Transverse colon (tissue), 4 donors: ENCODE data around the gene POLR2L. TPM values are rescaled to one million over a fixed set of nuclear protein-coding genes. Genes with fewer than 3 reads are reported as not detected.

Experiments used
- DNase-seq: peaks from one replicate; pipeline ENCODE4 v3.0.0-alpha.2; 2019
- H3K27ac ChIP-seq, 4 donors: fragments of 200-600 bp; sonication (generic); 2 replicates each; pipeline ENCODE4 v1.5.1; 2016 to 2018; ENCODE audit warnings: inconsistent platforms in 4 of 4
- H3K27me3 ChIP-seq: fragments of 200-600 bp; sonication (generic); 2 replicates; pipeline ENCODE4 v1.5.1; 2017; ENCODE audit warnings: inconsistent platforms
- H3K36me3 ChIP-seq, 4 donors: fragments of 200-600 bp; sonication (generic); 2 replicates each; pipeline ENCODE4 v1.5.1; 2017 to 2019; ENCODE audit warnings: inconsistent platforms in 4 of 4
- H3K4me1 ChIP-seq, 4 donors: fragments of 200-600 bp; sonication (generic); 2 replicates each; pipeline ENCODE4 v1.5.1; 2017 to 2020; ENCODE audit warnings: inconsistent platforms in 4 of 4
- H3K4me3 ChIP-seq, 4 donors: fragments of 200-600 bp; sonication (generic); 1 replicate in 1 of 4; 2 replicates in 3 of 4; pipeline versions ENCODE4 v1.5.1 to v1.6.1; 2017 to 2019; ENCODE audit warnings: inconsistent platforms in 4 of 4
- H3K9me3 ChIP-seq, 2 donors: fragments of 200-600 bp; sonication (generic); 2 replicates each; pipeline ENCODE4 v1.5.1; 2017 to 2019; ENCODE audit warnings: inconsistent platforms in 2 of 2
- EP300 ChIP-seq: sonication (generic); formaldehyde crosslinking; IDR thresholded peaks from one replicate; pipeline ENCODE4 v1.6.1; 2017; ENCODE audit warnings: antibody characterized with exemption, low read depth
- POLR2A ChIP-seq: fragments of 450-650 bp; IDR thresholded peaks from one replicate; pipeline ENCODE4 v1.6.1; 2016; ENCODE audit warnings: antibody characterized with exemption, mild to moderate bottlenecking, moderate library complexity
- POLR2AphosphoS5 ChIP-seq, 3 donors: sonication (generic); formaldehyde crosslinking; IDR thresholded peaks; one replicate each; pipeline ENCODE4 v1.6.1; 2016; ENCODE audit warnings: antibody characterized with exemption in 3 of 3
- WGBS, 2 donors: methylation state at CpG; one replicate each; pipeline ENCODE4 v1.1.5; 2018; ENCODE audit warnings: low coverage in 1 of 2; 5-methylcytosine and 5-hydroxymethylcytosine counted together
- in situ Hi-C, 4 donors: fragments of 200-750 bp; cut with MboI; loops; one replicate each; pipeline versions ENCODE4 v1.15.0 to v1.15.1; 2017; ENCODE audit warnings: low sequenced_read_pairs in 3 of 4, low pct_ligation_motif_present in 1 of 4, low pct_unique_long_range_greater_than_20kb in 1 of 4
- intact Hi-C: fragments of 100-400 bp; cut with DNase I; formaldehyde crosslinking; loops from one replicate; pipeline ENCODE4 v1.15.1; 2023; ENCODE audit warnings: low total_unique reads
- total RNA-seq, 4 donors: library from RNA; depleted of rRNA; stranded (reverse); fragments of >200 nt; gene quantifications; one replicate each; pipeline ENCODE4 v1.1.0, GENCODE V29; 2016
- TF ChIP-seq, protein P1 (sequence below), 5 experiments: fragments of 200-600 bp in 3 of 5; fragments of 450-650 bp in 2 of 5; sonication (generic) in 3 of 5; IDR thresholded peaks; 1 replicate in 2 of 5; 2 replicates in 3 of 5; pipeline ENCODE4 v1.5.1; 2016 to 2017; ENCODE audit warnings: antibody characterized with exemption in 5 of 5, inconsistent platforms in 3 of 5, mild to moderate bottlenecking in 2 of 5, moderate library complexity in 1 of 5

POLR2L gene
- 10 to 100 TPM in 3 of 4 donors, 1 to 10 TPM in 1; 9.7 to 66.6 (median 32.7) TPM for total RNA-seq

DNA sequence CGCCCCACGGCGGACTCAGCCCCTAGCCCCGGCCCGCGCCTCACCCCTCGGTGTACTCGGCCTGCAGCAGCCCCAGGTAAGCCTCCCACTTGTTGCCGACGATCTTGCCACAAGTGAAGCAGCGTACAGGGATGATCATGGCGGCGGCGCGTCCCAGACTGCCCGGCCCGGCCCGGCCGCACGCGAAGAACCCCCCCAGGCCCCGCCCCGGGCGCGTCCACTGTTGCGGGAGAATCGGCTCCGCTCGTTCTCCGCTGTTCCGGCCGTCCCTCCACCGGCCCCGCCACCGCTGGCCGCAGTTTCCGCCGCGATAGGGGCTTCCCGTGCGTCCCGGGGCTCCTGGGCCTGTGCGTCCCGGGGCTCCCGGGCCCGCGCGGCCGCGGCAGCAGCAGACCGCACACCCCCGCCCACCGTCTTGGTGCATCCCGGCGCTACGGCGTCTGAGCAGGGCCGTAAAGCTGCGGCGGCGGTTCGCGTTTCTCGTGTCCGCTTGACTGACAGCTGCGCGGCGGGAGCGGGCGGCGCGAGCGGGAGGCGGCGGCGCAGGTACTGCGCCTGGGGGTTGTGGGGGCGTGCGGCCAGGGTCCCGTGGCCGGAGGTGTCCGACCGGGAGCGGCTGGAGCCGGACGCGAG lies at the start of gene POLR2L, which contains the start of gene TSPAN4:
TSS of gene POLR2L (minus strand) at position 160 of the 633 bp plus-strand sequence. CDS start at position 139, 21 bp downstream.
TSS of gene TSPAN4 (plus strand) at position 483 of the 633 bp plus-strand sequence. CDS start 7,453 bp downstream, outside the sequence.
- Histone ChIP-seq H3K4me1 (peaks cover 21 to 77% (median 52%) of the 10 kb centered on the region in 4 donors), H3K9me3 (no peaks in the 10 kb centered on the region), H3K4me3 (peak within 1 kb of the TSS; percentile 62 to 98 (median 83)), H3K36me3 (peaks cover 0 to 11% (median 4%) of the 10 kb centered on the region in 4 donors), H3K27me3 (peaks cover 11% of the 10 kb centered on the region), H3K27ac (peak within 1 kb of the TSS; percentile 88 to 94 (median 90))
- intact Hi-C loops = loop anchor here (5.0 kb wide), 1 partner anchor 1920 kb away; no protein-coding TSS in a partner anchor
- DNase-seq = peak; percentile 91
- WGBS, 2 donors = 0% methylated on average over 6 of the region's 87 CpGs; no CpG with 5 or more reads in 1 of the 2 donors
- TF ChIP-seq POLR2A (peak; percentile 91), EP300 (no peak), POLR2AphosphoS5 (IDR thresholded peaks at IDR 0.05) (peak; percentile 69 to 95 (median 94))
- TF ChIP-seq, protein P1, sequence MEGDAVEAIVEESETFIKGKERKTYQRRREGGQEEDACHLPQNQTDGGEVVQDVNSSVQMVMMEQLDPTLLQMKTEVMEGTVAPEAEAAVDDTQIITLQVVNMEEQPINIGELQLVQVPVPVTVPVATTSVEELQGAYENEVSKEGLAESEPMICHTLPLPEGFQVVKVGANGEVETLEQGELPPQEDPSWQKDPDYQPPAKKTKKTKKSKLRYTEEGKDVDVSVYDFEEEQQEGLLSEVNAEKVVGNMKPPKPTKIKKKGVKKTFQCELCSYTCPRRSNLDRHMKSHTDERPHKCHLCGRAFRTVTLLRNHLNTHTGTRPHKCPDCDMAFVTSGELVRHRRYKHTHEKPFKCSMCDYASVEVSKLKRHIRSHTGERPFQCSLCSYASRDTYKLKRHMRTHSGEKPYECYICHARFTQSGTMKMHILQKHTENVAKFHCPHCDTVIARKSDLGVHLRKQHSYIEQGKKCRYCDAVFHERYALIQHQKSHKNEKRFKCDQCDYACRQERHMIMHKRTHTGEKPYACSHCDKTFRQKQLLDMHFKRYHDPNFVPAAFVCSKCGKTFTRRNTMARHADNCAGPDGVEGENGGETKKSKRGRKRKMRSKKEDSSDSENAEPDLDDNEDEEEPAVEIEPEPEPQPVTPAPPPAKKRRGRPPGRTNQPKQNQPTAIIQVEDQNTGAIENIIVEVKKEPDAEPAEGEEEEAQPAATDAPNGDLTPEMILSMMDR (IDR thresholded peaks at IDR 0.05) = no peak
- in situ Hi-C loops = no loop called here

DNA sequence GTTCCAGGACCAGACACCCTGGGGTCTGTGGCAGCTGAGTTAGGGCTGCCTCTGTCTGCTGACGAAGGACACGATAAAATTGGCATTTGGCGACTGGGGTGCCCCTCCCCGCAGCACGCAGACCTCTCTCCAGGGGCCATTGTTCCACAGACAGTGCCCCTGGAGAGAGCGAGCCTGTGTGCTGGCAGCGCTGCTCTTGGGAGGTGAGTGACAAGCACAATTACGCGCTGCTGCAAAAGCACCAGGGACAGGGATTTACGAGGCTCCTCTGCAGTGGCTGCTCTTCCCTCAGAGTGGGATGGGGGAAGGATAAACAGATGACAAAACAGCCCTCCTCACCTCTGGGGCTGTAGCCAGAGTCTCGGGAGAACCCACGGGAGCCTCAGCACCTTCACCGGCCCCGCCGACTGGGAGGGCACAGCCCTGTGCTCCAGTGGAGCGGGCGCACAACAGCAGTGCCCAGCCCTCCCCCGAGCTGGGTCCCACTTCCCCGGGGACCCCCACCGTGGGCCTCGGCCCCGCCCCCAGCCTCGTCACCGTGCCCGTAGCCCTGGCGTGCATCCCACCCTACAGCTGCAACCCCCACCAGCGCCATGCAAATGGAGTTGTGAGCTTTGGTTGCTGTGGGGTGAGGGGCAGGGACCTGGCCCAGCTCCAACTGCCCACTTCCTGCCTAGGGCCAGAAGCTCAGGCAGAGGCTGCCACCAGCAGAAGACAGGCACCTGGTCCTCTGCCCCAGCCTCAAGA lies 48.6 kb upstream of the POLR2L start:
- 82% methylated on average over 27 of the region's 27 CpGs; no CpG with 5 or more reads in 1 of the 2 donors for WGBS, 2 donors
- Histone ChIP-seq H3K27me3 (no peaks in the 10 kb centered on the region), H3K36me3 (no peaks in the 10 kb centered on the region), H3K4me3 (no peak overlapping the region), H3K4me1 (no peaks in the 10 kb centered on the region), H3K27ac (no peak overlapping the region), H3K9me3 (no peaks in the 10 kb centered on the region)
- TF ChIP-seq, protein P1 (IDR thresholded peaks at IDR 0.05) = no peak
- TF ChIP-seq POLR2A = no peak
- TF ChIP-seq POLR2AphosphoS5 (IDR thresholded peaks at IDR 0.05) = no peak
- TF ChIP-seq EP300 = no peak
- in situ Hi-C loops = loop anchor here in 1 of 4 donors (25.0 kb wide), 1 partner anchor 621 kb away; no protein-coding TSS in a partner anchor
- intact Hi-C loops = no loop called here
- DNase-seq = no peak

DNA sequence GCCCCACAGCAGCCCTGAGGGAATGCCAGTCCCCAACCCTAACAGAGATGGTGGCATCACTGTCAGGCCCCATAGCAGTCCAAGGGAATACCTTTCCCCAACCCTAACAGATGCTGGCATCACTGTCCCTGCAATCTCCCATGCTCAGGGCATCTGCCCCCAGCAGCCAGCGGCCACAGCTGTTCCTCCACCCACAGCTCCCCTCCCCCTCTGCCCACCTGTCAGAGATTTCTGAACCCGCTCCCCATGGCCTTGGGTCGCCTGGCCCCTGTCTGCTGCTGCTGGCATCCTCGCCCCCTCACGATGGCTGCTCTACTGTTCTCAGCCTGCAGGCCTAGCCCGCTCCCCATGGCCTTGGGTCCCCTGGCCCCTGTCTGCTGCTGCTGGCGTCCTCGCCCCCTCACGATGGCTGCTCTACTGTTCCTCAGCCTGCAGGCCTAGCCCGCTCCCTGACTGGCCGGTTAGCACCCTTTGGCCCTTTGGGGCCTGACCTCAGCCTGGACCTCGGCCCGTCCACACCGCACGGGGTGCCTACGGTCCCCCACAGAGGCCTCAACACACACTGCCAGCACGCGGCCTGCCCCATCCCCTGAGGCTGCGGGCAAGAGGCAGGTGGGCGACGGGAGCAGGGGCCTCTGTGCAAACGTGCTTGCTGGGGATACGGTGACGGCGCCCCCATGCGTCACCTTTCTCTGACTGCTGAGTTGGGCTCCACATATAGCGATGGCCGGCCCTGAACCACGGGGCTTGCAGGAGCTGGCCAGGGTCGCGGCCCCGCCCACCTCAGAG lies 47.6 kb upstream of the POLR2L start:
- H3K4me3 ChIP-seq = no peak overlapping the region
- WGBS, 2 donors = 93% methylated on average over 32 of the region's 32 CpGs; no CpG with 5 or more reads in 1 of the 2 donors
- TF ChIP-seq POLR2AphosphoS5 (IDR thresholded peaks at IDR 0.05) (no peak), EP300 (no peak), POLR2A (no peak)
- TF ChIP-seq, protein P1 (IDR thresholded peaks at IDR 0.05) = no peak
- in situ Hi-C loops (loop anchor here in 1 of 4 donors (25.0 kb wide), 1 partner anchor 622 kb away; no protein-coding TSS in a partner anchor), intact Hi-C loops (no loop called here)
- H3K9me3 ChIP-seq = no peaks in the 10 kb centered on the region
- DNase-seq = no peak
- no peak overlapping the region for H3K27ac ChIP-seq
- H3K27me3 ChIP-seq = no peaks in the 10 kb centered on the region
- no peaks in the 10 kb centered on the region for H3K4me1 ChIP-seq
- no peaks in the 10 kb centered on the region for H3K36me3 ChIP-seq
